SJCRH30 (cell line): ENCODE results near the gene PLAC8L1. TPM values are rescaled to one million over a fixed set of nuclear protein-coding genes. Genes with fewer than 3 reads are reported as not detected.
"Not testable (repeated sequence)": the region's sequence is repeated elsewhere in the genome, so short reads cannot be mapped to it uniquely, and the experiment has no call there.

Experiments
- DNase-seq, 2 experiments: peaks; one replicate each; pipeline ENCODE4 v3.0.0-alpha.2; 2015 to 2020
- H3K27ac ChIP-seq: fragments of 250-450 bp; sonication (Bioruptor Pico); 2 replicates; pipeline ENCODE4 v1.5.1; 2020; ENCODE audit warnings: mild to moderate bottlenecking, moderate library complexity
- H3K27me3 ChIP-seq: fragments of 250-450 bp; sonication (Bioruptor Pico); 2 replicates; pipeline ENCODE4 v1.5.1; 2020; ENCODE audit warnings: mild to moderate bottlenecking, moderate library complexity
- H3K36me3 ChIP-seq: fragments of 250-450 bp; sonication (Bioruptor Pico); 2 replicates; pipeline ENCODE4 v1.5.1; 2020; ENCODE audit warnings: mild to moderate bottlenecking, moderate library complexity
- H3K4me1 ChIP-seq: fragments of 250-450 bp; sonication (Bioruptor Pico); 2 replicates; pipeline ENCODE4 v1.5.1; 2020; ENCODE audit warnings: mild to moderate bottlenecking, moderate library complexity
- H3K4me3 ChIP-seq: fragments of 250-450 bp; sonication (Bioruptor Pico); 2 replicates; pipeline ENCODE4 v1.5.1; 2020; ENCODE audit warnings: mild to moderate bottlenecking, moderate library complexity
- H3K9me3 ChIP-seq: fragments of 250-450 bp; sonication (Bioruptor Pico); replicated peaks from 2 replicates; pipeline ENCODE4 v1.5.1; 2020; ENCODE audit warnings: mild to moderate bottlenecking, moderate library complexity
- total RNA-seq: library from RNA; depleted of rRNA; stranded (reverse); fragments of >200 nt; shearing (Covaris generic); gene quantifications from 2 replicates; pipeline ENCODE4 v1.2.3, GENCODE V29; 2014; rRNA removed

Gene PLAC8L1
- total RNA-seq = 0.33 TPM in 1 of 2 replicates, not detected in the other

GRCh38 chr5:146105477-146105876 lies at the start of gene PLAC8L1:
Gene PLAC8L1, minus strand, starts transcription at chr5:146105577. Its CDS starts 1,266 bp downstream, at chr5:146104311.
- H3K4me1 ChIP-seq = no peaks in the 10 kb centered on the region
- no peaks in the 10 kb centered on the region for H3K9me3 ChIP-seq
- no peak within 1 kb of the TSS for H3K27ac ChIP-seq
- 0 out of 2 replicates have a peak, but pooled peaks cover 3% of the 10 kb centered on the region for H3K36me3 ChIP-seq
- no peak for DNase-seq
- H3K27me3 ChIP-seq = no peaks in the 10 kb centered on the region
- no peak within 1 kb of the TSS for H3K4me3 ChIP-seq

- H3K27me3 ChIP-seq = no peaks in the 10 kb centered on the region
- H3K9me3 ChIP-seq = no peaks in the 10 kb centered on the region
- DNase-seq = no peak
- peaks cover 92% of the 10 kb centered on the region for H3K36me3 ChIP-seq
- H3K4me3 ChIP-seq = no peak overlapping the region
- no peaks in the 10 kb centered on the region for H3K4me1 ChIP-seq
- H3K27ac ChIP-seq = no peak overlapping the region
These were observed 46.6 kb upstream of the PLAC8L1 start for GRCh38 chr5:146151970-146152369.

- peak; percentile 10 to 13 for DNase-seq
- Histone ChIP-seq H3K36me3 (peaks cover 75% of the 10 kb centered on the region), H3K4me3 (no peak overlapping the region), H3K9me3 (no peaks in the 10 kb centered on the region), H3K4me1 (no peaks in the 10 kb centered on the region), H3K27me3 (no peaks in the 10 kb centered on the region), H3K27ac (no peak overlapping the region)
These were observed 32.6 kb upstream of the PLAC8L1 start for GRCh38 chr5:146137967-146138403.

- H3K27me3 ChIP-seq = no peaks in the 10 kb centered on the region
- 0 out of 2 replicates have a peak, but pooled peaks cover 3% of the 10 kb centered on the region for H3K4me1 ChIP-seq
- H3K27ac ChIP-seq = no peak overlapping the region
- no peaks in the 10 kb centered on the region for H3K9me3 ChIP-seq
- peaks cover 84% of the 10 kb centered on the region for H3K36me3 ChIP-seq
- peak in 1 of 2 experiments; percentile 33 for DNase-seq
- H3K4me3 ChIP-seq = no peak overlapping the region
These were observed 25.2 kb upstream of the PLAC8L1 start for GRCh38 chr5:146130440-146131045.

- Histone ChIP-seq H3K27ac (no peak overlapping the region), H3K36me3 (peaks cover 88% of the 10 kb centered on the region), H3K9me3 (no peaks in the 10 kb centered on the region), H3K4me1 (0 out of 2 replicates have a peak, but pooled peaks cover 3% of the 10 kb centered on the region), H3K27me3 (no peaks in the 10 kb centered on the region), H3K4me3 (no peak overlapping the region)
- DNase-seq = no peak
These were observed 20.7 kb upstream of the PLAC8L1 start for GRCh38 chr5:146126068-146126467.

- no peak for DNase-seq
- H3K4me1 ChIP-seq = 0 out of 2 replicates have a peak, but pooled peaks cover 3% of the 10 kb centered on the region
- no peaks in the 10 kb centered on the region for H3K9me3 ChIP-seq
- H3K27me3 ChIP-seq = no peaks in the 10 kb centered on the region
- peaks cover 85% of the 10 kb centered on the region for H3K36me3 ChIP-seq
- H3K27ac ChIP-seq = no peak overlapping the region
- no peak overlapping the region for H3K4me3 ChIP-seq
These were observed 19.2 kb upstream of the PLAC8L1 start for GRCh38 chr5:146124580-146124979.

GRCh38 chr5:146121451-146121850 lies 16.1 kb upstream of the PLAC8L1 start:
- H3K36me3 ChIP-seq = peaks cover 86% of the 10 kb centered on the region
- not testable (repeated sequence) for H3K27me3 ChIP-seq, DNase-seq, H3K4me3 ChIP-seq, H3K27ac ChIP-seq, H3K4me1 ChIP-seq, H3K9me3 ChIP-seq

GRCh38 chr5:146118322-146118721 lies 12.9 kb upstream of the PLAC8L1 start:
- H3K4me3 ChIP-seq = no peak overlapping the region
- H3K36me3 ChIP-seq = peaks cover 84% of the 10 kb centered on the region
- no peaks in the 10 kb centered on the region for H3K27me3 ChIP-seq
- H3K4me1 ChIP-seq = no peaks in the 10 kb centered on the region
- H3K27ac ChIP-seq = no peak overlapping the region
- H3K9me3 ChIP-seq = no peaks in the 10 kb centered on the region
- no peak for DNase-seq

- peaks cover 80% of the 10 kb centered on the region for H3K36me3 ChIP-seq
- not testable (repeated sequence) for H3K27ac ChIP-seq, H3K4me1 ChIP-seq, H3K9me3 ChIP-seq, H3K27me3 ChIP-seq, DNase-seq, H3K4me3 ChIP-seq
These were observed 11.8 kb upstream of the PLAC8L1 start for GRCh38 chr5:146117216-146117615.

GRCh38 chr5:146116361-146116760 lies 11.0 kb upstream of the PLAC8L1 start:
- Histone ChIP-seq H3K9me3 (no peaks in the 10 kb centered on the region), H3K27me3 (no peaks in the 10 kb centered on the region), H3K27ac (no peak overlapping the region), H3K36me3 (peaks cover 72% of the 10 kb centered on the region), H3K4me3 (no peak overlapping the region), H3K4me1 (no peaks in the 10 kb centered on the region)
- DNase-seq = no peak

GRCh38 chr5:146112476-146112875 lies 7.1 kb upstream of the PLAC8L1 start:
- Histone ChIP-seq H3K36me3 (peaks cover 39% of the 10 kb centered on the region), H3K9me3 (no peaks in the 10 kb centered on the region), H3K27ac (no peak overlapping the region), H3K4me3 (no peak overlapping the region), H3K27me3 (no peaks in the 10 kb centered on the region), H3K4me1 (no peaks in the 10 kb centered on the region)
- DNase-seq = no peak

GRCh38 chr5:146111409-146111808 lies 6.0 kb upstream of the PLAC8L1 start:
- Histone ChIP-seq H3K4me3 (no peak overlapping the region), H3K9me3 (no peaks in the 10 kb centered on the region), H3K36me3 (peaks cover 28% of the 10 kb centered on the region), H3K27ac (no peak overlapping the region), H3K27me3 (no peaks in the 10 kb centered on the region), H3K4me1 (no peaks in the 10 kb centered on the region)
- no peak for DNase-seq

GRCh38 chr5:146109379-146109778 lies 4.0 kb upstream of the PLAC8L1 start:
- Histone ChIP-seq H3K27ac (no peak overlapping the region), H3K9me3 (no peaks in the 10 kb centered on the region), H3K4me3 (no peak overlapping the region), H3K4me1 (no peaks in the 10 kb centered on the region), H3K36me3 (peaks cover 19% of the 10 kb centered on the region), H3K27me3 (no peaks in the 10 kb centered on the region)
- peak in 1 of 2 experiments; percentile 10 for DNase-seq

- DNase-seq, H3K9me3 ChIP-seq, H3K27me3 ChIP-seq, H3K4me3 ChIP-seq, H3K4me1 ChIP-seq, H3K27ac ChIP-seq: not testable (repeated sequence)
- H3K36me3 ChIP-seq = peaks cover 14% of the 10 kb centered on the region
These were observed 3.5 kb upstream of the PLAC8L1 start for GRCh38 chr5:146108870-146109269.

- Histone ChIP-seq H3K4me1 (no peaks in the 10 kb centered on the region), H3K4me3 (no peak overlapping the region), H3K27ac (no peak overlapping the region), H3K27me3 (no peaks in the 10 kb centered on the region), H3K36me3 (peaks cover 6% of the 10 kb centered on the region; the same call in 1 of the 2 replicates), H3K9me3 (no peaks in the 10 kb centered on the region)
- no peak for DNase-seq
These were observed 2.5 kb upstream of the PLAC8L1 start for GRCh38 chr5:146107901-146108300.

- Histone ChIP-seq H3K36me3 (no peaks in the 10 kb centered on the region), H3K27me3 (no peaks in the 10 kb centered on the region), H3K27ac (no peak overlapping the region), H3K4me3 (no peak overlapping the region), H3K9me3 (no peaks in the 10 kb centered on the region), H3K4me1 (peaks cover 12% of the 10 kb centered on the region)
- DNase-seq = no peak
These were observed 1.8 kb downstream of the PLAC8L1 start for GRCh38 chr5:146103594-146103993.
